Panc1 (cell line): ENCODE data around the gene LAMC2. TPM values are rescaled to one million over a fixed set of nuclear protein-coding genes. Genes with fewer than 3 reads are reported as not detected.

Source experiments
- ATAC-seq: fragments of 200-7000 bp; cut with Tn5 transposase; 2 replicates; pipeline ENCODE4 v1.9.1; 2020; ENCODE audit warnings: mild to moderate bottlenecking, moderate library complexity
- BruUV-seq: library from RNA; stranded (reverse); fragments of 400-500 nt; replicated peaks from 2 replicates; lab custom pipeline; 2021; lab: Mats Ljungman, UMichigan
- CTCF ChIA-PET: fragments of 300-600 bp; sonication (Branson Sonifier 250); formaldehyde crosslinking; loops from one replicate; lab custom pipeline; 2022; ENCODE audit warnings: antibody characterized with exemption; lab: Charles Lee
- POLR2A ChIA-PET: fragments of 300-600 bp; sonication (Branson Sonifier 250); formaldehyde crosslinking; loops from one replicate; lab custom pipeline; 2022; ENCODE audit warnings: antibody characterized with exemption; lab: Charles Lee
- DNase-seq: peaks from one replicate; pipeline ENCODE4 v3.0.0-alpha.2; 2010; ENCODE audit warnings: low read depth, low spot score
- H3K27ac ChIP-seq: 2 replicates; pipeline ENCODE4 v1.5.1; 2011; ENCODE audit warnings: mild to moderate bottlenecking, low read length, inconsistent platforms
- H3K27me3 ChIP-seq: fragments of 200-500 bp; sonication (Bioruptor generic); 2 replicates; pipeline ENCODE4 v1.6.0; 2014; ENCODE audit warnings: low read length, inconsistent platforms; ENCODE audit not compliant: control insufficient read depth, insufficient read depth
- H3K36me3 ChIP-seq: fragments of 200-500 bp; sonication (Bioruptor generic); 2 replicates; pipeline ENCODE4 v1.5.1; 2014; ENCODE audit warnings: inconsistent platforms, mild to moderate bottlenecking, low read length, moderate library complexity; ENCODE audit not compliant: control insufficient read depth, insufficient read depth
- H3K4me1 ChIP-seq: 2 replicates; pipeline ENCODE4 v1.5.1; 2011; ENCODE audit warnings: inconsistent platforms, mild to moderate bottlenecking, low read length, moderate library complexity; ENCODE audit not compliant: control insufficient read depth, insufficient read depth
- H3K4me3 ChIP-seq, 2 experiments: 2 replicates each; pipeline ENCODE4 v1.5.1; 2011 to 2012; ENCODE audit warnings: low read depth in 2 of 2, low read length in 2 of 2, mild to moderate bottlenecking in 2 of 2, inconsistent platforms in 1 of 2, moderate library complexity in 1 of 2
- H3K9me3 ChIP-seq: fragments of 200-500 bp; sonication (Bioruptor generic); 2 replicates; pipeline ENCODE4 v1.5.1; 2014; ENCODE audit warnings: low read depth, mild to moderate bottlenecking, inconsistent platforms, low read length, moderate library complexity; ENCODE audit not compliant: control insufficient read depth, insufficient read depth
- POLR2AphosphoS5 ChIP-seq: IDR thresholded peaks from 2 replicates; pipeline ENCODE4 v1.6.1; 2012; ENCODE audit warnings: mild to moderate bottlenecking, low read depth, low read length, moderate library complexity
- SIN3A ChIP-seq: IDR thresholded peaks from 2 replicates; pipeline ENCODE4 v1.6.1; 2012; ENCODE audit warnings: low read depth, mild to moderate bottlenecking, low read length, moderate library complexity, borderline replicate concordance; ENCODE audit not compliant: insufficient read depth
- TCF7L2 ChIP-seq: IDR thresholded peaks from 2 replicates; pipeline ENCODE4 v1.6.1; 2011; ENCODE audit warnings: mild to moderate bottlenecking, low read depth, low read length, inconsistent platforms
- in situ Hi-C: cut with HindIII; loops from 2 replicates; pipeline ENCODE4 v1.10.0; 2016; ENCODE audit warnings: low sequenced_read_pairs, low pct_unique_long_range_greater_than_20kb
- intact Hi-C: fragments of 100-400 bp; cut with micrococcal nuclease; formaldehyde crosslinking; loops from one replicate; pipeline ENCODE4 v1.10.0; 2022; ENCODE audit not compliant: unreplicated experiment
- total RNA-seq: library from RNA; stranded (reverse); gene quantifications from one replicate; pipeline ENCODE4 v1.2.1, GENCODE V29; 2021; ENCODE audit not compliant: unreplicated experiment
- TF ChIP-seq, protein P1 (sequence below): fragments of 450-650 bp; IDR thresholded peaks from 2 replicates; pipeline ENCODE4 v1.5.1; 2017; ENCODE audit warnings: mild to moderate bottlenecking
- TF ChIP-seq, protein P2 (sequence below), 2 experiments: IDR thresholded peaks; 2 replicates each; pipeline ENCODE4 v1.6.1; 2011 to 2012; ENCODE audit warnings: low read depth in 2 of 2, control low read depth in 1 of 2, low read length in 1 of 2, mild to moderate bottlenecking in 1 of 2, moderate library complexity in 1 of 2; ENCODE audit not compliant: insufficient read depth in 1 of 2

Gene LAMC2
- total RNA-seq, 1 experiment from 2014 or later = 8.3 TPM

GRCh38 chr1:183247484-183247883, 61.4 kb downstream of the LAMC2 start:
- no TSS peak for BruUV-seq
- intact Hi-C loops (no loop called here), in situ Hi-C loops (no loop called here)
- CTCF ChIA-PET = no interaction called here
- no peaks in the 10 kb centered on the region for H3K4me1 ChIP-seq
- H3K36me3 ChIP-seq = no peaks in the 10 kb centered on the region
- no peaks in the 10 kb centered on the region for H3K27me3 ChIP-seq
- no peak overlapping the region for H3K27ac ChIP-seq
- TF ChIP-seq SIN3A (no peak), POLR2AphosphoS5 (no peak), TCF7L2 (no peak)
- TF ChIP-seq, protein P1, sequence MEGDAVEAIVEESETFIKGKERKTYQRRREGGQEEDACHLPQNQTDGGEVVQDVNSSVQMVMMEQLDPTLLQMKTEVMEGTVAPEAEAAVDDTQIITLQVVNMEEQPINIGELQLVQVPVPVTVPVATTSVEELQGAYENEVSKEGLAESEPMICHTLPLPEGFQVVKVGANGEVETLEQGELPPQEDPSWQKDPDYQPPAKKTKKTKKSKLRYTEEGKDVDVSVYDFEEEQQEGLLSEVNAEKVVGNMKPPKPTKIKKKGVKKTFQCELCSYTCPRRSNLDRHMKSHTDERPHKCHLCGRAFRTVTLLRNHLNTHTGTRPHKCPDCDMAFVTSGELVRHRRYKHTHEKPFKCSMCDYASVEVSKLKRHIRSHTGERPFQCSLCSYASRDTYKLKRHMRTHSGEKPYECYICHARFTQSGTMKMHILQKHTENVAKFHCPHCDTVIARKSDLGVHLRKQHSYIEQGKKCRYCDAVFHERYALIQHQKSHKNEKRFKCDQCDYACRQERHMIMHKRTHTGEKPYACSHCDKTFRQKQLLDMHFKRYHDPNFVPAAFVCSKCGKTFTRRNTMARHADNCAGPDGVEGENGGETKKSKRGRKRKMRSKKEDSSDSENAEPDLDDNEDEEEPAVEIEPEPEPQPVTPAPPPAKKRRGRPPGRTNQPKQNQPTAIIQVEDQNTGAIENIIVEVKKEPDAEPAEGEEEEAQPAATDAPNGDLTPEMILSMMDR = no peak
- TF ChIP-seq, protein P2, sequence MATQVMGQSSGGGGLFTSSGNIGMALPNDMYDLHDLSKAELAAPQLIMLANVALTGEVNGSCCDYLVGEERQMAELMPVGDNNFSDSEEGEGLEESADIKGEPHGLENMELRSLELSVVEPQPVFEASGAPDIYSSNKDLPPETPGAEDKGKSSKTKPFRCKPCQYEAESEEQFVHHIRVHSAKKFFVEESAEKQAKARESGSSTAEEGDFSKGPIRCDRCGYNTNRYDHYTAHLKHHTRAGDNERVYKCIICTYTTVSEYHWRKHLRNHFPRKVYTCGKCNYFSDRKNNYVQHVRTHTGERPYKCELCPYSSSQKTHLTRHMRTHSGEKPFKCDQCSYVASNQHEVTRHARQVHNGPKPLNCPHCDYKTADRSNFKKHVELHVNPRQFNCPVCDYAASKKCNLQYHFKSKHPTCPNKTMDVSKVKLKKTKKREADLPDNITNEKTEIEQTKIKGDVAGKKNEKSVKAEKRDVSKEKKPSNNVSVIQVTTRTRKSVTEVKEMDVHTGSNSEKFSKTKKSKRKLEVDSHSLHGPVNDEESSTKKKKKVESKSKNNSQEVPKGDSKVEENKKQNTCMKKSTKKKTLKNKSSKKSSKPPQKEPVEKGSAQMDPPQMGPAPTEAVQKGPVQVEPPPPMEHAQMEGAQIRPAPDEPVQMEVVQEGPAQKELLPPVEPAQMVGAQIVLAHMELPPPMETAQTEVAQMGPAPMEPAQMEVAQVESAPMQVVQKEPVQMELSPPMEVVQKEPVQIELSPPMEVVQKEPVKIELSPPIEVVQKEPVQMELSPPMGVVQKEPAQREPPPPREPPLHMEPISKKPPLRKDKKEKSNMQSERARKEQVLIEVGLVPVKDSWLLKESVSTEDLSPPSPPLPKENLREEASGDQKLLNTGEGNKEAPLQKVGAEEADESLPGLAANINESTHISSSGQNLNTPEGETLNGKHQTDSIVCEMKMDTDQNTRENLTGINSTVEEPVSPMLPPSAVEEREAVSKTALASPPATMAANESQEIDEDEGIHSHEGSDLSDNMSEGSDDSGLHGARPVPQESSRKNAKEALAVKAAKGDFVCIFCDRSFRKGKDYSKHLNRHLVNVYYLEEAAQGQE (IDR thresholded peaks at IDR 0.05; ENCODE audit: insufficient read depth in 1 of 2, low read depth in 2 of 2, low read length in 1 of 2) = no peak
- no peak overlapping the region for H3K4me3 ChIP-seq
- no peaks in the 10 kb centered on the region for H3K9me3 ChIP-seq
- no peak for ATAC-seq
- POLR2A ChIA-PET = no interaction called here
- DNase-seq = no peak

- TF ChIP-seq TCF7L2 (no peak), SIN3A (no peak), POLR2AphosphoS5 (no peak)
- TF ChIP-seq, protein P2 (IDR thresholded peaks at IDR 0.05; ENCODE audit: insufficient read depth in 1 of 2, low read depth in 2 of 2, low read length in 1 of 2) = no peak
- TF ChIP-seq, protein P1 = no peak
- no peaks in the 10 kb centered on the region for H3K4me1 ChIP-seq
- H3K4me3 ChIP-seq = no peak overlapping the region
- BruUV-seq = no TSS peak
- no peak overlapping the region for H3K27ac ChIP-seq
- POLR2A ChIA-PET = no interaction called here
- CTCF ChIA-PET = no interaction called here
- ATAC-seq = no peak
- H3K36me3 ChIP-seq = no peaks in the 10 kb centered on the region
- no peaks in the 10 kb centered on the region for H3K9me3 ChIP-seq
- H3K27me3 ChIP-seq = no peaks in the 10 kb centered on the region
- no peak for DNase-seq
- in situ Hi-C loops (no loop called here), intact Hi-C loops (no loop called here)
These were observed 61.9 kb downstream of the LAMC2 start for GRCh38 chr1:183247931-183248330.
